Measurements from ENCODE around the gene TOGARAM2. TPM values are rescaled to one million over a fixed set of nuclear protein-coding genes. Genes with fewer than 3 reads are reported as not detected.

Gene TOGARAM2
- total RNA-seq, 4 donors from 2014 or later, result 1.5 to 3.8 (median 1.9) TPM

DNA sequence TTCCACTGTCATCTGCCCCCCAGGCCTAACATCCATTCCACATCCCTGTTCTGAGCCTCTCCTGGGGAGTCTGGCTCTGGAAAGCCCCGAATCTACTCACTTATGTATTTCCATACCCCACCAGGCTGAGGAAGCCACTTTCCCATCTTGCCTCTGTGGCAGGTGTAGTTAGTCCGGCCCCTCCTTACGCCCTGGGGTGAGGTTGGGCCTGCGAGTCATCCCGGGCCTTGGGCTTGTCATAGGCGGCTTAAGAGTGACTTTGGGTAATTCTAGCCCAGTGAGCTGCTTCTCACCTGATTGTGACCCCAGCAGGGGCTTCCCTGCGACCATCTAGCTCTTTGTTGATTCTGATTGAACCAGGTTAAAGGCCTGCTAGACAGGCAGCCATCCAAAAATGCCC, 72.1 kb downstream of the TOGARAM2 start:
- no peak overlapping the region for H3K27ac ChIP-seq
- H3K4me3 ChIP-seq, result no peak overlapping the region
- no peaks in the 10 kb centered on the region for H3K27me3 ChIP-seq
- no peaks in the 10 kb centered on the region for H3K9me3 ChIP-seq
- no peak for TF ChIP-seq POLR2A (IDR thresholded peaks at IDR 0.05)
- TF ChIP-seq EP300 (IDR thresholded peaks at IDR 0.05), result no peak
- no peak for TF ChIP-seq POLR2AphosphoS5 (IDR thresholded peaks at IDR 0.05)
- TF ChIP-seq, protein P1, sequence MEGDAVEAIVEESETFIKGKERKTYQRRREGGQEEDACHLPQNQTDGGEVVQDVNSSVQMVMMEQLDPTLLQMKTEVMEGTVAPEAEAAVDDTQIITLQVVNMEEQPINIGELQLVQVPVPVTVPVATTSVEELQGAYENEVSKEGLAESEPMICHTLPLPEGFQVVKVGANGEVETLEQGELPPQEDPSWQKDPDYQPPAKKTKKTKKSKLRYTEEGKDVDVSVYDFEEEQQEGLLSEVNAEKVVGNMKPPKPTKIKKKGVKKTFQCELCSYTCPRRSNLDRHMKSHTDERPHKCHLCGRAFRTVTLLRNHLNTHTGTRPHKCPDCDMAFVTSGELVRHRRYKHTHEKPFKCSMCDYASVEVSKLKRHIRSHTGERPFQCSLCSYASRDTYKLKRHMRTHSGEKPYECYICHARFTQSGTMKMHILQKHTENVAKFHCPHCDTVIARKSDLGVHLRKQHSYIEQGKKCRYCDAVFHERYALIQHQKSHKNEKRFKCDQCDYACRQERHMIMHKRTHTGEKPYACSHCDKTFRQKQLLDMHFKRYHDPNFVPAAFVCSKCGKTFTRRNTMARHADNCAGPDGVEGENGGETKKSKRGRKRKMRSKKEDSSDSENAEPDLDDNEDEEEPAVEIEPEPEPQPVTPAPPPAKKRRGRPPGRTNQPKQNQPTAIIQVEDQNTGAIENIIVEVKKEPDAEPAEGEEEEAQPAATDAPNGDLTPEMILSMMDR (IDR thresholded peaks at IDR 0.05), result no peak
- ATAC-seq, result no peak
- WGBS, 2 donors (ENCODE audit: low coverage in 1 of 2), result 76 to 89% methylated on average over 3 of the region's 7 CpGs
- H3K36me3 ChIP-seq, result peaks cover 0 to 14% of the 10 kb centered on the region in 2 donors
- H3K4me1 ChIP-seq, result peaks cover 0 to 3% (median 0%) of the 10 kb centered on the region in 3 donors

DNA sequence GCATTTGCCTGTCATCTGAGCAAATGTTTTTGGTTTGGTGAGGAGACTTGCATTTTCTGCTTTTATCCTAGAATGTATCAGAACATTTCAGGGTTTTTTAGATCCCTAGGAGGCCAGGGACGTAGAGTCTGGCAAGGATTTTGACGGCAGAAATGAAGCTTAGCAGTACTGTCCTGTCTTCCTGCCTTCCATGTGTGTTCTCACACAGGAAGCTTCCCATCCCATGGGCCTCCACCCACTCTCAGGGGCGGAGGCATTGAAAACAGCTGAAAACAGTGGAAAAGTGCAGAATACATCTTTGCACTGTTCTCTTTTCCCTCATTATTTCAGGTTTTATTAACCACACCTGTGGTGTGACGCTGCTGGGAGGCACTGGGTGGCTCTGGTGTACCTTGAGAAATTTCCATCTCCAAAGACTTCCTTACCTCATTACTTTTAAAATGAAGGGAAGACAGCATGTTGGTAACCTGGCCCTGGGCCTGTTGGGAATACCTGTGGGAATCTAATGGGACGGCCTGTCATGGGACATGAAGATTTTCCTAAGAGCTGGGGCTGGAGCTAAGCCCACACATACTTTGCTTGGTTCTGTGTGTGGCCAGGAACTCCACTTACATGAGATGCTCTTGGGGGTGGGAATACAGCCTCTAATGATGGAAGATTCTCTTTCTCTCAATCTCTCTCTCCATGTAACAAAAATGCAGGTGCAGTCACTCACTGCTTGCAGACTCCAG, 72.7 kb downstream of the TOGARAM2 start:
- TF ChIP-seq, protein P1 (IDR thresholded peaks at IDR 0.05), result no peak
- TF ChIP-seq POLR2AphosphoS5 (IDR thresholded peaks at IDR 0.05) (no peak), EP300 (IDR thresholded peaks at IDR 0.05) (no peak)
- Histone ChIP-seq H3K4me3 (no peak overlapping the region), H3K27me3 (no peaks in the 10 kb centered on the region), H3K36me3 (peaks cover 0 to 14% of the 10 kb centered on the region in 2 donors), H3K27ac (no peak overlapping the region), H3K9me3 (no peaks in the 10 kb centered on the region), H3K4me1 (peaks cover 0 to 10% (median 0%) of the 10 kb centered on the region in 3 donors)
- no peak for ATAC-seq
- WGBS, 2 donors (ENCODE audit: low coverage in 1 of 2), result 37 to 63% methylated on average over 2 to 4 of the region's 5 CpGs

GRCh38 chr2:29054430-29054829, 73.3 kb downstream of the TOGARAM2 start:
- no peaks in the 10 kb centered on the region for H3K27me3 ChIP-seq
- no peak for ATAC-seq
- H3K36me3 ChIP-seq, result peaks cover 0 to 14% of the 10 kb centered on the region in 2 donors
- no peak for TF ChIP-seq EP300 (IDR thresholded peaks at IDR 0.05)
- no peak for TF ChIP-seq POLR2A (IDR thresholded peaks at IDR 0.05)
- TF ChIP-seq POLR2AphosphoS5 (IDR thresholded peaks at IDR 0.05), result no peak
- TF ChIP-seq, protein P1 (IDR thresholded peaks at IDR 0.05), result no peak
- 71 to 95% methylated on average over 3 to 5 of the region's 7 CpGs for WGBS, 2 donors (ENCODE audit: low coverage in 1 of 2)
- H3K9me3 ChIP-seq, result no peaks in the 10 kb centered on the region
- H3K27ac ChIP-seq, result no peak overlapping the region
- H3K4me3 ChIP-seq, result no peak overlapping the region
- H3K4me1 ChIP-seq, result peaks cover 0 to 11% (median 0%) of the 10 kb centered on the region in 3 donors

GRCh38 chr2:29055601-29056000, 74.5 kb downstream of the TOGARAM2 start:
- TF ChIP-seq, protein P1 (IDR thresholded peaks at IDR 0.05), result no peak
- TF ChIP-seq POLR2A (IDR thresholded peaks at IDR 0.05) (no peak), EP300 (IDR thresholded peaks at IDR 0.05) (no peak), POLR2AphosphoS5 (IDR thresholded peaks at IDR 0.05) (no peak)
- Histone ChIP-seq H3K9me3 (no peaks in the 10 kb centered on the region), H3K27ac (no peak overlapping the region), H3K36me3 (peaks cover 0 to 14% of the 10 kb centered on the region in 2 donors), H3K27me3 (no peaks in the 10 kb centered on the region), H3K4me3 (no peak overlapping the region), H3K4me1 (peaks cover 0 to 11% (median 0%) of the 10 kb centered on the region in 3 donors)
- no peak for ATAC-seq
- WGBS, 2 donors (ENCODE audit: low coverage in 1 of 2), result 100% methylated on average over 1 of the region's 1 CpG

DNA sequence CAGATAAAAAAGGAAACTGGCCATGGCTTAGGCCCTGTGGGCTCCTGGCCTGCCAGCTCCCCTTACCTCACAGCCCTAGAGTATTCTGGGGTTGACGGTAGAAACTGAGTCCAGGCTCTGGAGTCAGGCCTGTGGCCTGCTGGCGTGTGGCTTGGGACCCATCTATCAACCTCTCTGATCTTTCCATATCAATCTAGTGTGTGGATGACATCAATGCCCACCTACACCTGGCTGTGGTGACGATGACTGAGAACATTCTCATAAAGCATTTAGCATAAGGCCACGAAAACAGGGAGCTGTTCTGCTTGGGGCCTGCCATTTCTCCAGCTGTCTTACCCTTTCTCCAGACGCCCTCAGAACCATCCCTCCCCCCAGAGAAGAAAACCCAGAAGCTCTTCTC, 75.4 kb downstream of the TOGARAM2 start:
- H3K27ac ChIP-seq, result no peak overlapping the region
- H3K27me3 ChIP-seq, result no peaks in the 10 kb centered on the region
- TF ChIP-seq, protein P1 (IDR thresholded peaks at IDR 0.05), result no peak
- TF ChIP-seq EP300 (IDR thresholded peaks at IDR 0.05) (no peak), POLR2AphosphoS5 (IDR thresholded peaks at IDR 0.05) (no peak), POLR2A (IDR thresholded peaks at IDR 0.05) (no peak)
- no peak overlapping the region for H3K4me3 ChIP-seq
- H3K9me3 ChIP-seq, result no peaks in the 10 kb centered on the region
- peaks cover 0 to 14% of the 10 kb centered on the region in 2 donors for H3K36me3 ChIP-seq
- no peak for ATAC-seq
- peaks cover 0 to 11% (median 0%) of the 10 kb centered on the region in 3 donors for H3K4me1 ChIP-seq
- 87 to 88% methylated on average over 3 to 4 of the region's 5 CpGs for WGBS, 2 donors (ENCODE audit: low coverage in 1 of 2)

Data from gastroesophageal sphincter (tissue), 4 donors.